ENCODE results near the gene SRP72. TPM values are rescaled to one million over a fixed set of nuclear protein-coding genes. Genes with fewer than 3 reads are reported as not detected.

The SRP72 gene
- total and polyA plus RNA-seq, 2 of the 8 experiments (the other 6 are each of a cell fraction or from before 2014, with no cell fraction given) = 37.7 to 144 TPM

DNA sequence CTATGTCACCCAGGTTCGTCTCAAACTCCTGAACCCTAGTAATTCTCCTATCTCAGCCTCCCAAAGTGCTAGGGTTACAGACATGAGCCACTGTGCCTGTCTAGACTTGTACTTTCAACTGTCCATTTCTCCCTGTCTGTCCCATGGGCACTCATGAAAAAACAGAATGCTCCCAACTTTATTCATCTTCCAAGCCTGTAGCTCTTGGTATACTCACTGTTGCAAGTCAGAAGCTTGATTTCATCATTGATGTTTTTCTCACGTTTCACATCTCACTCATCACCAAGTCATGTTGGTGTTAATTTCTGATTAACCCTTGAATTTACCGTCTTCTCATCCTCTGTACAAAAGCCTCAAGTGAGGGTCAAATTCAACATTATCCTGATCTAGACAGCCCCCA is 7.3 kb upstream of the SRP72 start (continued):
- TF ChIP-seq, protein P1, sequence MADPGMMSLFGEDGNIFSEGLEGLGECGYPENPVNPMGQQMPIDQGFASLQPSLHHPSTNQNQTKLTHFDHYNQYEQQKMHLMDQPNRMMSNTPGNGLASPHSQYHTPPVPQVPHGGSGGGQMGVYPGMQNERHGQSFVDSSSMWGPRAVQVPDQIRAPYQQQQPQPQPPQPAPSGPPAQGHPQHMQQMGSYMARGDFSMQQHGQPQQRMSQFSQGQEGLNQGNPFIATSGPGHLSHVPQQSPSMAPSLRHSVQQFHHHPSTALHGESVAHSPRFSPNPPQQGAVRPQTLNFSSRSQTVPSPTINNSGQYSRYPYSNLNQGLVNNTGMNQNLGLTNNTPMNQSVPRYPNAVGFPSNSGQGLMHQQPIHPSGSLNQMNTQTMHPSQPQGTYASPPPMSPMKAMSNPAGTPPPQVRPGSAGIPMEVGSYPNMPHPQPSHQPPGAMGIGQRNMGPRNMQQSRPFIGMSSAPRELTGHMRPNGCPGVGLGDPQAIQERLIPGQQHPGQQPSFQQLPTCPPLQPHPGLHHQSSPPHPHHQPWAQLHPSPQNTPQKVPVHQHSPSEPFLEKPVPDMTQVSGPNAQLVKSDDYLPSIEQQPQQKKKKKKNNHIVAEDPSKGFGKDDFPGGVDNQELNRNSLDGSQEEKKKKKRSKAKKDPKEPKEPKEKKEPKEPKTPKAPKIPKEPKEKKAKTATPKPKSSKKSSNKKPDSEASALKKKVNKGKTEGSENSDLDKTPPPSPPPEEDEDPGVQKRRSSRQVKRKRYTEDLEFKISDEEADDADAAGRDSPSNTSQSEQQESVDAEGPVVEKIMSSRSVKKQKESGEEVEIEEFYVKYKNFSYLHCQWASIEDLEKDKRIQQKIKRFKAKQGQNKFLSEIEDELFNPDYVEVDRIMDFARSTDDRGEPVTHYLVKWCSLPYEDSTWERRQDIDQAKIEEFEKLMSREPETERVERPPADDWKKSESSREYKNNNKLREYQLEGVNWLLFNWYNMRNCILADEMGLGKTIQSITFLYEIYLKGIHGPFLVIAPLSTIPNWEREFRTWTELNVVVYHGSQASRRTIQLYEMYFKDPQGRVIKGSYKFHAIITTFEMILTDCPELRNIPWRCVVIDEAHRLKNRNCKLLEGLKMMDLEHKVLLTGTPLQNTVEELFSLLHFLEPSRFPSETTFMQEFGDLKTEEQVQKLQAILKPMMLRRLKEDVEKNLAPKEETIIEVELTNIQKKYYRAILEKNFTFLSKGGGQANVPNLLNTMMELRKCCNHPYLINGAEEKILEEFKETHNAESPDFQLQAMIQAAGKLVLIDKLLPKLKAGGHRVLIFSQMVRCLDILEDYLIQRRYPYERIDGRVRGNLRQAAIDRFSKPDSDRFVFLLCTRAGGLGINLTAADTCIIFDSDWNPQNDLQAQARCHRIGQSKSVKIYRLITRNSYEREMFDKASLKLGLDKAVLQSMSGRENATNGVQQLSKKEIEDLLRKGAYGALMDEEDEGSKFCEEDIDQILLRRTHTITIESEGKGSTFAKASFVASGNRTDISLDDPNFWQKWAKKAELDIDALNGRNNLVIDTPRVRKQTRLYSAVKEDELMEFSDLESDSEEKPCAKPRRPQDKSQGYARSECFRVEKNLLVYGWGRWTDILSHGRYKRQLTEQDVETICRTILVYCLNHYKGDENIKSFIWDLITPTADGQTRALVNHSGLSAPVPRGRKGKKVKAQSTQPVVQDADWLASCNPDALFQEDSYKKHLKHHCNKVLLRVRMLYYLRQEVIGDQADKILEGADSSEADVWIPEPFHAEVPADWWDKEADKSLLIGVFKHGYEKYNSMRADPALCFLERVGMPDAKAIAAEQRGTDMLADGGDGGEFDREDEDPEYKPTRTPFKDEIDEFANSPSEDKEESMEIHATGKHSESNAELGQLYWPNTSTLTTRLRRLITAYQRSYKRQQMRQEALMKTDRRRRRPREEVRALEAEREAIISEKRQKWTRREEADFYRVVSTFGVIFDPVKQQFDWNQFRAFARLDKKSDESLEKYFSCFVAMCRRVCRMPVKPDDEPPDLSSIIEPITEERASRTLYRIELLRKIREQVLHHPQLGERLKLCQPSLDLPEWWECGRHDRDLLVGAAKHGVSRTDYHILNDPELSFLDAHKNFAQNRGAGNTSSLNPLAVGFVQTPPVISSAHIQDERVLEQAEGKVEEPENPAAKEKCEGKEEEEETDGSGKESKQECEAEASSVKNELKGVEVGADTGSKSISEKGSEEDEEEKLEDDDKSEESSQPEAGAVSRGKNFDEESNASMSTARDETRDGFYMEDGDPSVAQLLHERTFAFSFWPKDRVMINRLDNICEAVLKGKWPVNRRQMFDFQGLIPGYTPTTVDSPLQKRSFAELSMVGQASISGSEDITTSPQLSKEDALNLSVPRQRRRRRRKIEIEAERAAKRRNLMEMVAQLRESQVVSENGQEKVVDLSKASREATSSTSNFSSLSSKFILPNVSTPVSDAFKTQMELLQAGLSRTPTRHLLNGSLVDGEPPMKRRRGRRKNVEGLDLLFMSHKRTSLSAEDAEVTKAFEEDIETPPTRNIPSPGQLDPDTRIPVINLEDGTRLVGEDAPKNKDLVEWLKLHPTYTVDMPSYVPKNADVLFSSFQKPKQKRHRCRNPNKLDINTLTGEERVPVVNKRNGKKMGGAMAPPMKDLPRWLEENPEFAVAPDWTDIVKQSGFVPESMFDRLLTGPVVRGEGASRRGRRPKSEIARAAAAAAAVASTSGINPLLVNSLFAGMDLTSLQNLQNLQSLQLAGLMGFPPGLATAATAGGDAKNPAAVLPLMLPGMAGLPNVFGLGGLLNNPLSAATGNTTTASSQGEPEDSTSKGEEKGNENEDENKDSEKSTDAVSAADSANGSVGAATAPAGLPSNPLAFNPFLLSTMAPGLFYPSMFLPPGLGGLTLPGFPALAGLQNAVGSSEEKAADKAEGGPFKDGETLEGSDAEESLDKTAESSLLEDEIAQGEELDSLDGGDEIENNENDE (IDR thresholded peaks at IDR 0.05; ENCODE audit: insufficient replicate concordance, low read length) = no peak
- TF ChIP-seq SIN3A (conservative IDR thresholded peaks at IDR 0.05 in 1 of 2, IDR thresholded peaks at IDR 0.05 in 1 of 2; ENCODE audit: low read depth in 1 of 2, low read length in 2 of 2) (no peak), GTF2F1 (IDR thresholded peaks at IDR 0.05; ENCODE audit: borderline replicate concordance, low read depth, low read length) (no peak), CHD1 (IDR thresholded peaks at IDR 0.05; ENCODE audit: low read depth, low read length) (no peak)
- TF ChIP-seq, protein P2, sequence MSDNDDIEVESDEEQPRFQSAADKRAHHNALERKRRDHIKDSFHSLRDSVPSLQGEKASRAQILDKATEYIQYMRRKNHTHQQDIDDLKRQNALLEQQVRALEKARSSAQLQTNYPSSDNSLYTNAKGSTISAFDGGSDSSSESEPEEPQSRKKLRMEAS (IDR thresholded peaks at IDR 0.05) = no peak
